Adrenal gland (tissue), 12 donors: Measurements from ENCODE around the gene MAGOHB. TPM values are rescaled to one million over a fixed set of nuclear protein-coding genes. Genes with fewer than 3 reads are reported as not detected.

Experiments used
- DNase-seq, 7 donors: peaks; one replicate each; pipeline ENCODE4 v3.0.0-alpha.2; 2019 to 2020
- H3K27ac ChIP-seq, 5 donors: fragments of 200-600 bp; sonication (generic) in 4 of 5; 1 replicate in 3 of 5; 2 replicates in 2 of 5; pipeline versions ENCODE4 v1.5.1 to v1.8.0; 2016 to 2020; ENCODE audit warnings: mild to moderate bottlenecking in 1 of 5
- H3K27me3 ChIP-seq: fragments of 200-600 bp; 2 replicates; pipeline ENCODE4 v1.8.0; 2021
- H3K36me3 ChIP-seq, 2 donors: fragments of 200-600 bp; replicated peaks in 1 of 2; 1 replicate in 1 of 2; 2 replicates in 1 of 2; pipeline versions ENCODE4 v1.5.1 to v1.8.0; 2018 to 2022
- H3K4me1 ChIP-seq, 2 donors: fragments of 200-600 bp; replicated peaks in 1 of 2; 1 replicate in 1 of 2; 2 replicates in 1 of 2; pipeline versions ENCODE4 v1.5.1 to v1.8.0; 2018 to 2021
- H3K4me3 ChIP-seq, 4 donors: fragments of 200-600 bp; sonication (generic) in 3 of 4; one replicate each; pipeline ENCODE4 v1.5.1; 2016 to 2018
- H3K9me3 ChIP-seq, 3 donors: fragments of 200-600 bp; sonication (generic) in 1 of 3; replicated peaks in 1 of 3; 1 replicate in 2 of 3; 2 replicates in 1 of 3; pipeline versions ENCODE4 v1.5.1 to v1.8.0; 2016 to 2021
- POLR2A ChIP-seq, 2 donors: fragments of 450-650 bp; IDR thresholded peaks; one replicate each; pipeline ENCODE4 v1.6.1; 2017; ENCODE audit warnings: antibody characterized with exemption in 2 of 2, mild to moderate bottlenecking in 2 of 2, moderate library complexity in 1 of 2
- WGBS, 4 donors: extraction: QIAGEN DNeasy Blood & Tissue Kit in 2 of 4; methylation state at CpG; one replicate each; pipeline versions ENCODE4 v1.1.5 to v1.1.7; 2013 to 2017; 5-methylcytosine and 5-hydroxymethylcytosine counted together
- intact Hi-C, 2 donors: fragments of 100-400 bp; cut with DNase I; formaldehyde crosslinking; loops; one replicate each; pipeline versions ENCODE4 v1.14.1 to v1.15.0; 2022 to 2023
- polyA plus RNA-seq, 3 donors: library from polyadenylated mRNA; stranded (reverse); fragments of 200-250 nt in 2 of 3; fragments of 350-450 nt in 1 of 3; fragmentation: Illumina TruSeq in 1 of 3; extraction: RNeasy Lipid Tissue Mini Kit (QIAGEN cat#74804) in 1 of 3; gene quantifications; one replicate each; pipeline ENCODE4 v1.2.3, GENCODE V29; 2013 to 2014
- total RNA-seq, 9 donors: library from RNA; depleted of rRNA in 4 of 9; stranded (reverse); fragments of >200 nt in 4 of 9; fragments of 120-200 nt in 1 of 9; fragmentation: NEBNext Ultra II Directional in 1 of 9; extraction: Animal tissue kit (Norgen Biotek cat#: 25700) in 1 of 9; gene quantifications; one replicate each; pipeline versions ENCODE4 v1.1.0 to v1.2.4, GENCODE V29; 2013 to 2023
- TF ChIP-seq, protein P1 (sequence below), 6 experiments: fragments of 450-650 bp in 4 of 6; fragments of 200-600 bp in 2 of 6; sonication (generic) in 1 of 6; IDR thresholded peaks; 1 replicate in 5 of 6; 2 replicates in 1 of 6; pipeline versions ENCODE4 v1.5.1 to v1.8.0; 2016 to 2021; ENCODE audit warnings: antibody characterized with exemption in 6 of 6, mild to moderate bottlenecking in 2 of 6, moderate library complexity in 1 of 6
- donor health status: healthy with polysubstance abuse.
- donor health status: Bipolar disorder and iron deficiency.
- donor health status: DM: yes; HTN: yes; CAD: no.
- donor health status: DM: no; HTN: no; CAD: no.
- donor health status: DM: no; HTN: no; CAD: no.
- donor health status: DM: yes; HTN: yes; CAD: no.

Gene MAGOHB
- total and polyA plus RNA-seq, 12 donors: 4.4 to 38.7 (median 19.3) TPM

DNA sequence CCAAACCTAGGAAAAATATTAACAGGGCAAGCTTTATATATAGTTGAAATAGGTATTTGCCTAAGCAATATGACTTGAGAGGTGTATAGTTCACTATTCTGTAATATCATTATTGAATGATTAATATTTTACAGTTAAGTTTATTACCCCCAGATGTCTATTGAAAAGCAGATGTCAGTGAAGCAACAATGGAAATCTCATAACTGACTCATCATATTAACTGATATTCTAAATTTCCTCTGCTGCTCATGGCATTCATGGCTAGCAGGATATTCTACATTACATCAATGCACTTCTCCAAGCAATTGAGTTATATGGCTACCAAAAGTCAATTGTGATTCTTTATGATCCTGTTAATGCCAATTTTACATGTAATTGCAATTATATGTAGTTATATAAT is 9.7 kb upstream of the MAGOHB start:
- Histone ChIP-seq H3K9me3 (no peaks in the 10 kb centered on the region), H3K4me1 (no peaks in the 10 kb centered on the region)
- intact Hi-C loops: loop anchor here in 1 of 2 donors (10.0 kb wide), 1 partner anchor 122 kb away; no protein-coding TSS in a partner anchor

DNA sequence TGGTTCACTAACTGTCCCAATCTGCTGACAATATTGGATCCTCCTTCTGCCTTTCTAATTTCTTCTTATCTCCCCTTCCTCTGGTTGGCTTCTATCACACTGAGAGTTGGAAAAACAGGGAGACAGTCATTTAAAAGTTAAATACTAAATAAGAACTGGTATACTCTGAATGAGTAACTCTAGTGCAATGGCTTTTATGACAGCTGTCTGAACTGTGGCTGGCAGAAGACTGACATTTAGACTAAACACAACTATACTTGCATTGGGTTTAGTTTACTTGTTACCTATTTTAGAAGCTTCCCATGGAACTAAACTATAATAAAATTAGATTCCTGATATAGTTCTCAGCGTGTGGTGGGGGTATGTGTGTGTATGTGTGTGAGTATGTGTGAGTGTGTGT is 7.9 kb upstream of the MAGOHB start:
- no peak overlapping the region for H3K4me3 ChIP-seq
- no peak for TF ChIP-seq POLR2A (IDR thresholded peaks at IDR 0.05)
- TF ChIP-seq, protein P1, sequence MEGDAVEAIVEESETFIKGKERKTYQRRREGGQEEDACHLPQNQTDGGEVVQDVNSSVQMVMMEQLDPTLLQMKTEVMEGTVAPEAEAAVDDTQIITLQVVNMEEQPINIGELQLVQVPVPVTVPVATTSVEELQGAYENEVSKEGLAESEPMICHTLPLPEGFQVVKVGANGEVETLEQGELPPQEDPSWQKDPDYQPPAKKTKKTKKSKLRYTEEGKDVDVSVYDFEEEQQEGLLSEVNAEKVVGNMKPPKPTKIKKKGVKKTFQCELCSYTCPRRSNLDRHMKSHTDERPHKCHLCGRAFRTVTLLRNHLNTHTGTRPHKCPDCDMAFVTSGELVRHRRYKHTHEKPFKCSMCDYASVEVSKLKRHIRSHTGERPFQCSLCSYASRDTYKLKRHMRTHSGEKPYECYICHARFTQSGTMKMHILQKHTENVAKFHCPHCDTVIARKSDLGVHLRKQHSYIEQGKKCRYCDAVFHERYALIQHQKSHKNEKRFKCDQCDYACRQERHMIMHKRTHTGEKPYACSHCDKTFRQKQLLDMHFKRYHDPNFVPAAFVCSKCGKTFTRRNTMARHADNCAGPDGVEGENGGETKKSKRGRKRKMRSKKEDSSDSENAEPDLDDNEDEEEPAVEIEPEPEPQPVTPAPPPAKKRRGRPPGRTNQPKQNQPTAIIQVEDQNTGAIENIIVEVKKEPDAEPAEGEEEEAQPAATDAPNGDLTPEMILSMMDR (IDR thresholded peaks at IDR 0.05): no peak
- H3K27me3 ChIP-seq: peaks cover 8% of the 10 kb centered on the region
- no peaks in the 10 kb centered on the region for H3K36me3 ChIP-seq
- H3K9me3 ChIP-seq: no peaks in the 10 kb centered on the region
- H3K27ac ChIP-seq: no peak overlapping the region
- no peaks in the 10 kb centered on the region for H3K4me1 ChIP-seq
- intact Hi-C loops: loop anchor here in 1 of 2 donors (10.0 kb wide), 1 partner anchor 124 kb away; no protein-coding TSS in a partner anchor
- no peak for DNase-seq
- 53 to 73% (median 60%) methylated on average over 1 of the region's 1 CpG for WGBS, 4 donors

More for the DNA sequence above, 9.7 kb upstream of the MAGOHB start:
- H3K27me3 ChIP-seq: peaks cover 8% of the 10 kb centered on the region
- no peaks in the 10 kb centered on the region for H3K36me3 ChIP-seq
- TF ChIP-seq, protein P1 (IDR thresholded peaks at IDR 0.05): no peak
- no peak for TF ChIP-seq POLR2A (IDR thresholded peaks at IDR 0.05)
- H3K27ac ChIP-seq: no peak overlapping the region
- DNase-seq: no peak
- no peak overlapping the region for H3K4me3 ChIP-seq

DNA sequence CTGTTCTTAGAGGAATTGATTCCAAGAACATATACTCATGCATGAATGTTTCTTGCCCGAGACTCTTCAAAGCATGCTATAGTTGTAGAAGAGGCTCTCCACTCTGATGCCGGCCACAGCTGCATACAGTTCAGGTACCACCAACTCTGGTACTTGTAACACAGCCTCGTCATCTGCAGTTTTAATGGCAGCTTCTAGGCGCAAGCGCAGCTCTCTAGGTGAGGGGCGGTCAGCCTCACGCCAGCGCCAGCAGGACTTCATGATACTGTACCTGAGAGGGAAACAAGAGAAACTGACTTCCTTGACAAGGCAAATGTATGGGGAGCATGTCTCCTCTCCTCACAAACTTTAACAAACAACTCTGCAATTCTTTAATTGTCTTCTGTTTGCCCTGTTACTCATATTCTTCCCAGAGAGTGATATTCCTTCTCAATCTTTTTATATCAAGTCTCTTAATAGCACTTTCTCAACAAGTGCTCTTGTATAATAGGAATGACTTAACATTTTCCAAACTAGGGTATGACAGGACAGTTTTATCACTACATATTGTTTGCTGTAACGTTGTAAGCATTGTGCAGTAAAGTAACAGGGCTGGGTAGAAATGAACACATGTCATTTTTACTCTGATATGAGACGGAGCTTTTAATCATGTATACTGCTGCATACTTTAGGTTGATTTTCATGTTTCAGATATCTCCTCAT is 6.8 kb upstream of the MAGOHB start:
- intact Hi-C loops: loop anchor here in 1 of 2 donors (10.0 kb wide), 1 partner anchor 125 kb away; no protein-coding TSS in a partner anchor
- DNase-seq: no peak
- H3K4me1 ChIP-seq: no peaks in the 10 kb centered on the region
- peaks cover 8% of the 10 kb centered on the region for H3K27me3 ChIP-seq
- TF ChIP-seq, protein P1 (IDR thresholded peaks at IDR 0.05): no peak
- TF ChIP-seq POLR2A (IDR thresholded peaks at IDR 0.05): no peak
- no peaks in the 10 kb centered on the region for H3K36me3 ChIP-seq
- H3K27ac ChIP-seq: no peak overlapping the region
- H3K9me3 ChIP-seq: no peaks in the 10 kb centered on the region
- WGBS, 4 donors: 64 to 74% (median 70%) methylated on average over 10 of the region's 10 CpGs
- no peak overlapping the region for H3K4me3 ChIP-seq

DNA sequence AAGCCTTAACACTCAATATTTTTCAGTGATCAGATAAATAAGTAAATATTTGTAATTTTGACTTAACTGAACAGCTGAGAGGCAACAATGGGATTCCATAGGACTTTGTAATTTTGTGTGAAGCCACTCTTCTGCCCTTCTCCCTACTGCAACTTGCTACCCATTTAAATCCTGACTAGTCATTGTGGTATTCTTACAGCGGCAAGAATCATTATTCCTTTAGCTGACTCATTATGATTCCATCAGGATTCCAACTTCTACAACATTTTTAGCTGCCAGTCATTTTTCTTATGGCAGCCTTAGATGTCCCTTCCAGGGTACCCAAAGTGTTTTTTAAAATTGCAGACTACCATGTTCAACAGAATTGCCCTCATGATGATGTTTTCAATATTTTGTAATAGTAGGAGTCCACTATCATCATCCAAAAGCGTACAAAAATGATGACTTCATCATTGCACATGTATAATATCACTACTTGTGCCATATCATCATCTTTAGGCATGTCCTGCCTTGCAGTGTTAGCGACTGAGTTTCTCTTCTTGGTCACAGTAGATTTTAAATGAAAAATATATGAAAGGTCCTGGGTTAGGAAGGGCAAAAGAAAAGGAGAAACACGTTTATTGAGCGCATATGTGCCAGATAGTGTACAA is 5.1 kb upstream of the MAGOHB start:
- Histone ChIP-seq H3K4me3 (no peak overlapping the region), H3K9me3 (no peaks in the 10 kb centered on the region), H3K4me1 (peaks cover 0 to 4% of the 10 kb centered on the region in 2 donors), H3K27me3 (peaks cover 8% of the 10 kb centered on the region), H3K27ac (no peak overlapping the region), H3K36me3 (no peaks in the 10 kb centered on the region)
- 61 to 69% (median 68%) methylated on average over 5 of the region's 5 CpGs for WGBS, 4 donors
- no peak for DNase-seq
- TF ChIP-seq, protein P1 (IDR thresholded peaks at IDR 0.05): no peak
- TF ChIP-seq POLR2A (IDR thresholded peaks at IDR 0.05): no peak
- intact Hi-C loops: loop anchor here (5.0 to 10.0 kb wide), 2 partner anchors 59 to 106 kb away; partner anchors contain the start of gene YBX3 (in 1 of the 2)
